ENCODE data around the gene CELF2. TPM values are rescaled to one million over a fixed set of nuclear protein-coding genes. Genes with fewer than 3 reads are reported as not detected.

Gene CELF2
- total RNA-seq, 1 experiment from 2014 or later = 28.7 TPM

DNA sequence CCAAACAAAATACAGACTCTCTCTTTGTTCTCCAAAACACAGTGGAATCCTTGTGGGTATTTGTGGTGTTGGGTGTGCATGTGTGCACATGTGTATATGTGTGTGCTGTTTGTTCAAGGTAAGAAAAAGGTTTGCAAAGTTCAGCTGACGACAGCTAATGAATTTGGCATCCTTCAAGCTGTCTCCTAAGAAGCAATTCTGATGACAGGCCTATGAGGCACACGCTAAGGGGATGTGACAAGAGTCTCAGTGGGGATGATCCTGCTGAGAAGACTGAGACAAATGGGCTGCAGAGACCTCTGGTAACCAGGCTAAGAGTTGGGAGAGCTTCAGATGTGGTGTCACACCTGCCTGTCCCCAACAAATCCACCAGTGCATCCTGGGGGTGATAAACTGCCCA, 26.5 kb upstream of the CELF2 start:
- H3K27me3 Mint-ChIP-seq (ENCODE audit: low read depth) = peaks cover 2% of the 10 kb centered on the region
- H4K91ac ChIP-seq (ENCODE audit: insufficient read length, low read depth, low read length) = no peak overlapping the region
- no peaks in the 10 kb centered on the region for H3K23me2 ChIP-seq (ENCODE audit: insufficient read length, low read depth, low read length, poor library complexity, severe bottlenecking)
- H3K18ac ChIP-seq (ENCODE audit: insufficient read length, low read depth, low read length) = no peak overlapping the region
- no peak overlapping the region for H3K14ac ChIP-seq (ENCODE audit: insufficient read depth, low read length)
- no peak overlapping the region for H3K9ac ChIP-seq (ENCODE audit: extremely low read depth, insufficient read length, low read length)
- peaks cover 0 to 4% (median 0%) of the 10 kb centered on the region in 3 experiments; a peak in 4 of 7 replicates for H3K36me3 Mint-ChIP-seq (ENCODE audit: insufficient read depth in 1 of 3, low read depth in 3 of 3)
- no CpG with 5 or more reads among the region's 2 CpGs for WGBS (ENCODE audit: extremely low coverage, insufficient read length, low lambda C conversion rate)
- peaks cover 0 to 4% of the 10 kb centered on the region in 2 experiments; a peak in 4 of 5 replicates for H3K9me3 Mint-ChIP-seq
- H3K79me2 ChIP-seq (ENCODE audit: insufficient read depth, low read length) = no peaks in the 10 kb centered on the region
- no peak overlapping the region for H2AFZ ChIP-seq (ENCODE audit: low read length)
- no peaks in the 10 kb centered on the region for H3K4me1 ChIP-seq (ENCODE audit: insufficient read depth, low read length)
- no peaks in the 10 kb centered on the region for H3K9me3 ChIP-seq (ENCODE audit: control insufficient read depth, low read depth, low read length)
- DNase-seq = no peak
- no peak overlapping the region for H3K23ac ChIP-seq (ENCODE audit: insufficient read length, low read depth, low read length)
- no peak overlapping the region for H3T11ph ChIP-seq (ENCODE audit: low read length)
- H3K4me1 Mint-ChIP-seq = no peaks in the 10 kb centered on the region
- H2BK12ac ChIP-seq (ENCODE audit: insufficient read length, low read depth, low read length) = no peak overlapping the region
- H3K4me2 ChIP-seq (ENCODE audit: insufficient read depth, insufficient read length, low read length) = no peak overlapping the region
- H2BK120ac ChIP-seq (ENCODE audit: low read depth, low read length, poor library complexity, severe bottlenecking) = no peak overlapping the region
- TF ChIP-seq, protein P1, sequence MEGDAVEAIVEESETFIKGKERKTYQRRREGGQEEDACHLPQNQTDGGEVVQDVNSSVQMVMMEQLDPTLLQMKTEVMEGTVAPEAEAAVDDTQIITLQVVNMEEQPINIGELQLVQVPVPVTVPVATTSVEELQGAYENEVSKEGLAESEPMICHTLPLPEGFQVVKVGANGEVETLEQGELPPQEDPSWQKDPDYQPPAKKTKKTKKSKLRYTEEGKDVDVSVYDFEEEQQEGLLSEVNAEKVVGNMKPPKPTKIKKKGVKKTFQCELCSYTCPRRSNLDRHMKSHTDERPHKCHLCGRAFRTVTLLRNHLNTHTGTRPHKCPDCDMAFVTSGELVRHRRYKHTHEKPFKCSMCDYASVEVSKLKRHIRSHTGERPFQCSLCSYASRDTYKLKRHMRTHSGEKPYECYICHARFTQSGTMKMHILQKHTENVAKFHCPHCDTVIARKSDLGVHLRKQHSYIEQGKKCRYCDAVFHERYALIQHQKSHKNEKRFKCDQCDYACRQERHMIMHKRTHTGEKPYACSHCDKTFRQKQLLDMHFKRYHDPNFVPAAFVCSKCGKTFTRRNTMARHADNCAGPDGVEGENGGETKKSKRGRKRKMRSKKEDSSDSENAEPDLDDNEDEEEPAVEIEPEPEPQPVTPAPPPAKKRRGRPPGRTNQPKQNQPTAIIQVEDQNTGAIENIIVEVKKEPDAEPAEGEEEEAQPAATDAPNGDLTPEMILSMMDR (conservative IDR thresholded peaks at IDR 0.05) = no peak
- H4K5ac ChIP-seq (ENCODE audit: insufficient read length, low read depth, low read length) = no peak overlapping the region
- H4K20me1 ChIP-seq (ENCODE audit: control insufficient read depth, insufficient read depth, insufficient read length) = no peaks in the 10 kb centered on the region
- H3K79me1 ChIP-seq (ENCODE audit: insufficient read depth, low read depth, low read length, poor library complexity, severe bottlenecking) = no peaks in the 10 kb centered on the region
- no peak overlapping the region for H3K4ac ChIP-seq (ENCODE audit: low read depth, low read length)
- H2BK20ac ChIP-seq (ENCODE audit: low read depth, low read length, poor library complexity, severe bottlenecking) = no peak overlapping the region
- no peak overlapping the region for H3K4me3 Mint-ChIP-seq
- H3K56ac ChIP-seq (ENCODE audit: insufficient read length, low read depth, low read length) = no peak overlapping the region
- no peak overlapping the region for H2BK5ac ChIP-seq (ENCODE audit: insufficient read length, low read length)
- no peak overlapping the region for H4K8ac ChIP-seq (replicated peaks; ENCODE audit: insufficient read length, low read depth, low read length)
- no peak overlapping the region for H2BK15ac ChIP-seq (ENCODE audit: low read depth, low read length)
- H3K27ac ChIP-seq (ENCODE audit: insufficient read length, low read depth, low read length) = no peak overlapping the region
- H3K27me3 ChIP-seq (ENCODE audit: insufficient read depth, low read length) = no peaks in the 10 kb centered on the region
- H2AK5ac ChIP-seq (ENCODE audit: insufficient read length, low read length) = no peak overlapping the region
- no peak overlapping the region for H3K27ac Mint-ChIP-seq
